Measurements from ENCODE around the gene CYB5D1.

- TF ChIP-seq CTCF (IDR thresholded peaks at IDR 0.05) = no peak
- no peak for TF ChIP-seq POLR2A (IDR thresholded peaks at IDR 0.05)
Measured at GRCh38 chr17:7859028-7859427, 1.2 kb downstream of the CYB5D1 start.

All from vagina (tissue), 2 donors.